ENCODE results near the gene GGA3.

Gene GGA3

GRCh38 chr17:75238684-75239191, 22.7 kb downstream of the GGA3 start:
- TF ChIP-seq RAD21 (IDR thresholded peaks at IDR 0.05; ENCODE audit: low read depth) (peak; percentile 44; the same call in 1 of the 2 replicates), TEAD4 (IDR thresholded peaks at IDR 0.05) (no peak)

- no peak for TF ChIP-seq MAX (IDR thresholded peaks at IDR 0.05)
- no peak for TF ChIP-seq TEAD4 (IDR thresholded peaks at IDR 0.05)
- no peak for TF ChIP-seq CEBPB (IDR thresholded peaks at IDR 0.05)
- no peak for TF ChIP-seq FOXM1 (IDR thresholded peaks at IDR 0.05; ENCODE audit: borderline replicate concordance, low read depth)
- TF ChIP-seq EGR1 (IDR thresholded peaks at IDR 0.05), result no peak
- TF ChIP-seq YY1 (IDR thresholded peaks at IDR 0.05; ENCODE audit: low read depth), result no peak
- TF ChIP-seq NFIC (IDR thresholded peaks at IDR 0.05), result no peak
- no peak for TF ChIP-seq TCF12 (IDR thresholded peaks at IDR 0.05; ENCODE audit: low read depth)
- TF ChIP-seq RAD21 (IDR thresholded peaks at IDR 0.05; ENCODE audit: low read depth), result no peak
- TF ChIP-seq REST (IDR thresholded peaks at IDR 0.05; ENCODE audit: low read depth), result no peak
- no peak for TF ChIP-seq ZBTB7A (IDR thresholded peaks at IDR 0.05; ENCODE audit: low read depth)
- no peak for TF ChIP-seq EP300 (IDR thresholded peaks at IDR 0.05; ENCODE audit: borderline replicate concordance)
- no peak for TF ChIP-seq TAF1 (IDR thresholded peaks at IDR 0.05; ENCODE audit: low read depth)
- TF ChIP-seq, protein P1, sequence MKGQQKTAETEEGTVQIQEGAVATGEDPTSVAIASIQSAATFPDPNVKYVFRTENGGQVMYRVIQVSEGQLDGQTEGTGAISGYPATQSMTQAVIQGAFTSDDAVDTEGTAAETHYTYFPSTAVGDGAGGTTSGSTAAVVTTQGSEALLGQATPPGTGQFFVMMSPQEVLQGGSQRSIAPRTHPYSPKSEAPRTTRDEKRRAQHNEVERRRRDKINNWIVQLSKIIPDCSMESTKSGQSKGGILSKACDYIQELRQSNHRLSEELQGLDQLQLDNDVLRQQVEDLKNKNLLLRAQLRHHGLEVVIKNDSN (IDR thresholded peaks at IDR 0.05), result no peak
- TF ChIP-seq CREB1 (IDR thresholded peaks at IDR 0.05; ENCODE audit: low read depth), result no peak
These were observed 23.3 kb downstream of the GGA3 start for GRCh38 chr17:75238020-75238580.

DNA sequence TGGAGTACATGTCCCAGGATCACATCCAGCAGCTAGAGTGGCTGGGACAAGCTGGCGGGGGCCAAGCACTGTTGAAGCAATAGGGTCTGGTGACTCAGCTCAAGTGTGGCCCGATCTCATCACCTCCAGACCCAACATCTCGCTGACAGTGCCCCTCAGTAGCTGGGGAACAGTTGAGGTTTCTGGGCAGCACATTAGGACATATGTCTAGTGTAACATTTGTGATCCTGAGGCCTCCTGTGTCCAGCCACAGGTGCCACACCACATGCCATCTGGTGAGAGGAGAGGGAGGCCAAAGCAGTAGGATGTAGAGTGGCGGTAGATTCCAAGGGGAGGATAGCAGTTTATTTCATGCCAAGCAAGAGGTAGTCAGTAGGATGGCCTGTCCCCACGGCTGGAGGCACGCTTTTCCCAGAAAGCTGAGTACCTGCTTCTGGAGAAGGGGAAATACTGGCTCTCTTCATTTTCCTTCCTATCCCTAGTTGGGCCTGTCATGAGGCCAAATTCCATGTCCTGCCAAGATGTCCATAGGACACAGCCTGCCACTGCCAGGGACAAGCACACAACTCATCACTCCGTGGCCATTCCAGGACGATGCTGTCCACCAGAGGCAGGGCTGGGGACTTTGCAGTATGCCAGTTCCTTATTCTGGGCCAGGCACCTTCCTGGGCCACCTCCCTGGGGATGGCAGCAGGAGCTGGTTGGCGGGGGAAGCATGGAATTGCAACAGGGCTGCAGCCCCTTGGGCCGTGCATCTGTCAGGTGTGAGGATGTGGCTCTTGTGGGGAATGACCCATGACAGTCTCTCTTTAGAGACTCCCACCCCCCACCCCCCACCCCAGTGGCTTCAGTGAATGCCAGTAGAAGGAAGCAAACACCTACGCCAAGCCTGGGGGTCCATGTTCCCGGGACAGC, 24.0 kb downstream of the GGA3 start:
- no peak for TF ChIP-seq TEAD4 (IDR thresholded peaks at IDR 0.05)
- TF ChIP-seq CEBPB (IDR thresholded peaks at IDR 0.05), result no peak
- no peak for TF ChIP-seq YY1 (IDR thresholded peaks at IDR 0.05; ENCODE audit: low read depth)
- TF ChIP-seq RAD21 (IDR thresholded peaks at IDR 0.05; ENCODE audit: low read depth), result no peak
- no peak for TF ChIP-seq FOXM1 (IDR thresholded peaks at IDR 0.05; ENCODE audit: borderline replicate concordance, low read depth)
- TF ChIP-seq, protein P1 (IDR thresholded peaks at IDR 0.05), result no peak
- TF ChIP-seq ZBTB7A (IDR thresholded peaks at IDR 0.05; ENCODE audit: low read depth), result no peak
- TF ChIP-seq TAF1 (IDR thresholded peaks at IDR 0.05; ENCODE audit: low read depth), result no peak
- TF ChIP-seq EP300 (IDR thresholded peaks at IDR 0.05; ENCODE audit: borderline replicate concordance), result no peak
- TF ChIP-seq REST (IDR thresholded peaks at IDR 0.05; ENCODE audit: low read depth), result no peak
- no peak for TF ChIP-seq MAX (IDR thresholded peaks at IDR 0.05)
- no peak for TF ChIP-seq EGR1 (IDR thresholded peaks at IDR 0.05)
- no peak for TF ChIP-seq TCF12 (IDR thresholded peaks at IDR 0.05; ENCODE audit: low read depth)
- no peak for TF ChIP-seq NFIC (IDR thresholded peaks at IDR 0.05)

- TF ChIP-seq FOXM1 (IDR thresholded peaks at IDR 0.05; ENCODE audit: borderline replicate concordance, low read depth), result no peak
- no peak for TF ChIP-seq CEBPB (IDR thresholded peaks at IDR 0.05)
- TF ChIP-seq CREB1 (IDR thresholded peaks at IDR 0.05; ENCODE audit: low read depth), result no peak
- no peak for TF ChIP-seq EGR1 (IDR thresholded peaks at IDR 0.05)
- TF ChIP-seq ZBTB7A (IDR thresholded peaks at IDR 0.05; ENCODE audit: low read depth), result no peak
- no peak for TF ChIP-seq EP300 (IDR thresholded peaks at IDR 0.05; ENCODE audit: borderline replicate concordance)
- TF ChIP-seq NFIC (IDR thresholded peaks at IDR 0.05), result no peak
- no peak for TF ChIP-seq TCF12 (IDR thresholded peaks at IDR 0.05; ENCODE audit: low read depth)
- no peak for TF ChIP-seq TEAD4 (IDR thresholded peaks at IDR 0.05)
- no peak for TF ChIP-seq RAD21 (IDR thresholded peaks at IDR 0.05; ENCODE audit: low read depth)
- no peak for TF ChIP-seq REST (IDR thresholded peaks at IDR 0.05; ENCODE audit: low read depth)
- TF ChIP-seq, protein P1 (IDR thresholded peaks at IDR 0.05), result no peak
- no peak for TF ChIP-seq TAF1 (IDR thresholded peaks at IDR 0.05; ENCODE audit: low read depth)
- TF ChIP-seq MAX (IDR thresholded peaks at IDR 0.05), result no peak
- TF ChIP-seq YY1 (IDR thresholded peaks at IDR 0.05; ENCODE audit: low read depth), result no peak
These were observed 28.6 kb downstream of the GGA3 start for GRCh38 chr17:75232786-75233185.
